Upper lobe of right lung (tissue), 1 donor: Measurements from ENCODE around the gene ZNF765. TPM values are rescaled to one million over a fixed set of nuclear protein-coding genes. Genes with fewer than 3 reads are reported as not detected.
A peak's percentile ranks its signal among the peaks of the same experiment; 100 is the strongest.
"Not testable (repeated sequence)": the region's sequence is repeated elsewhere in the genome, so short reads cannot be mapped to it uniquely, and the experiment has no call there.

ENCODE experiments used
- ATAC-seq: fragments of 200-7000 bp; cut with Tn5 transposase; one replicate; pipeline ENCODE4 v1.9.1; 2020; ENCODE audit warnings: mild to moderate bottlenecking, moderate library complexity
- DNase-seq: peaks from one replicate; pipeline ENCODE4 v3.0.0-alpha.2; 2020
- H3K27ac ChIP-seq: fragments of 200-600 bp; one replicate; pipeline ENCODE4 v1.8.0; 2022
- H3K27me3 ChIP-seq: fragments of 200-600 bp; one replicate; pipeline ENCODE4 v1.8.0; 2022; ENCODE audit warnings: mild to moderate bottlenecking
- H3K36me3 ChIP-seq: fragments of 200-600 bp; one replicate; pipeline ENCODE4 v1.8.0; 2022
- H3K4me1 ChIP-seq: fragments of 200-600 bp; one replicate; pipeline ENCODE4 v1.8.0; 2022
- H3K4me3 ChIP-seq: fragments of 200-600 bp; one replicate; pipeline ENCODE4 v1.8.0; 2022; ENCODE audit warnings: mild to moderate bottlenecking
- H3K9me3 ChIP-seq: fragments of 200-600 bp; one replicate; pipeline ENCODE4 v1.8.0; 2022
- intact Hi-C: fragments of 100-400 bp; cut with DNase I; formaldehyde crosslinking; loops from one replicate; pipeline ENCODE4 v1.11.0; 2022
- total RNA-seq: library from RNA; stranded (reverse); fragmentation: NEBNext Ultra II Directional; extraction: Animal tissue kit (Norgen Biotek cat#: 25700); gene quantifications from one replicate; pipeline ENCODE4 v1.2.1, GENCODE V29; 2021
- TF ChIP-seq, protein P1 (sequence below): fragments of 200-600 bp; IDR thresholded peaks from one replicate; pipeline ENCODE4 v1.8.0; 2022; ENCODE audit warnings: antibody characterized with exemption
- donor health status: DM: no; HTN: yes; CAD: no; lungs with severe emphysema.

Gene ZNF765
- total RNA-seq, 1 donor from 2014 or later, result 12.4 TPM

DNA sequence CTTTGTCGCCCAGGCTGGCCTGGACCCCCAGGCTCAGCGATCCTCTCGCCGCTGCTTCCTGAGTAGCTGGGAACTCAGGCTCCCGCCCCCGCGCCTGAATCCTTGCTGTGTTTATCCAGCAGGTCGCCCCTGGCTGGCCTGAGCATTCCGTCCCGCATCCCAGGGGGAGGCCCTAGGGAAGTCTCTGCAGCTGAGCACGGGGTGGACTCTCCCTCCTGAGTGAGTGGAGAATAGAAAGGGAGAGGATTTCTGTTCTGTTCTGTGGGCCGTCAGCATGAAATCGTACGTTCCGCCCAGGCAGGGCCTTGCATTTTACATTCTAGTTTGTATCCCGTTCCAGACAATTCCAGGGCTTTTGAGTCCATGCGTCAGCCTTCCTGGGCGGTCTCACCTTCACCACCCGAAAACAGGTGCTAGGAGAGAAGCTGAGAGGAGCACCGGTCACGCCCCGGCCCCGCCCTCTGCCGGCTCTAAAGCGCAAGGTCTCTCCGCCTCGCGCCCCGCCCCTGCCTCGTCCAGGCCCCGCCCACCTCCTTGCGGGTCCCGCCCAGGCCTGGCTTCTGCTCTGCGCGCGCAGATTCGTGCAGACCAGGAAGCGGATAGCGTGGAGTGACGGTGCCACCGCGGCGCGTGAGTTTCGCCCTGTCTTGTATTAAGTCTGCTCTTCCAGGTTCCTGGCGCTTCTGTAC lies 36.6 kb downstream of the ZNF765 start, which contains the start of gene ZNF761:
TSS of gene ZNF761 (plus strand) at position 586 of the 689 bp plus-strand sequence. CDS start 15,285 bp downstream, outside the sequence.
- Histone ChIP-seq H3K9me3 (no peaks in the 10 kb centered on the region), H3K27ac (peak within 1 kb of the TSS; percentile 77), H3K36me3 (peaks cover 7% of the 10 kb centered on the region), H3K4me3 (peak within 1 kb of the TSS; percentile 69), H3K27me3 (no peaks in the 10 kb centered on the region), H3K4me1 (peaks cover 7% of the 10 kb centered on the region)
- ATAC-seq, result peak; percentile 100
- peak; percentile 99 for DNase-seq
- TF ChIP-seq, protein P1, sequence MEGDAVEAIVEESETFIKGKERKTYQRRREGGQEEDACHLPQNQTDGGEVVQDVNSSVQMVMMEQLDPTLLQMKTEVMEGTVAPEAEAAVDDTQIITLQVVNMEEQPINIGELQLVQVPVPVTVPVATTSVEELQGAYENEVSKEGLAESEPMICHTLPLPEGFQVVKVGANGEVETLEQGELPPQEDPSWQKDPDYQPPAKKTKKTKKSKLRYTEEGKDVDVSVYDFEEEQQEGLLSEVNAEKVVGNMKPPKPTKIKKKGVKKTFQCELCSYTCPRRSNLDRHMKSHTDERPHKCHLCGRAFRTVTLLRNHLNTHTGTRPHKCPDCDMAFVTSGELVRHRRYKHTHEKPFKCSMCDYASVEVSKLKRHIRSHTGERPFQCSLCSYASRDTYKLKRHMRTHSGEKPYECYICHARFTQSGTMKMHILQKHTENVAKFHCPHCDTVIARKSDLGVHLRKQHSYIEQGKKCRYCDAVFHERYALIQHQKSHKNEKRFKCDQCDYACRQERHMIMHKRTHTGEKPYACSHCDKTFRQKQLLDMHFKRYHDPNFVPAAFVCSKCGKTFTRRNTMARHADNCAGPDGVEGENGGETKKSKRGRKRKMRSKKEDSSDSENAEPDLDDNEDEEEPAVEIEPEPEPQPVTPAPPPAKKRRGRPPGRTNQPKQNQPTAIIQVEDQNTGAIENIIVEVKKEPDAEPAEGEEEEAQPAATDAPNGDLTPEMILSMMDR, result peak; percentile 49
- intact Hi-C loops, result no loop called here

DNA sequence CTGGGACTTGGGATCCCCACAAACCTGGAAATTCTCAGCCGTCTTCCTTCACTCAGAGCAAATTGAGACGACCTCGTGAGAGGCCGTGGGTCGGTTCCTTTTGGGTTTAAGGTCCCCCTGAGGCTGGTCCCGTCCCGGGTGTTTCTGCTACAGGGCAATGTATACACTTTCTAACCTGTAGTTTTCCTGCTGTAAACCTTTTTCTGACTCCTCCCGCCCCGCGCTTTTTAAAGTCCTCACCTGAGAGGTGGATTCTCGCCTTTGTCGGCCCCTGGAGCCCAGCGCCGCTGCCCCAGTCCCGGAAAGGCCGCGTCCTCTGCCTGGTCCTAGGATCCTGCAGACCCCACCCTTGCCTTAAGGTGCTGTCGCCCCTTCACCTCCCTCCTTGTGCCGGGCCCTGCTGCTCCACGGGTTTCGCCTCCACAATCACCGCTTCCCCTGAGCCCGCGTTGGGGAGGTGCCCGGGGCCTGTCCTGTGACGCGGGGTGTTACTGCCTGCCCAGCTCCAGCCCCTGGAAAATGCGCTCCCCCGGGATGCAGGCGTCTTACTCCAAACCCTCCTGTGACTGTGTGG lies 37.2 kb downstream of the ZNF765 start:
- ATAC-seq, result peak; percentile 41
- peak overlapping the region; percentile 77 for H3K27ac ChIP-seq
- H3K36me3 ChIP-seq, result peaks cover 7% of the 10 kb centered on the region
- H3K4me3 ChIP-seq, result peak overlapping the region; percentile 69
- TF ChIP-seq, protein P1, result no peak
- H3K4me1 ChIP-seq, result peaks cover 7% of the 10 kb centered on the region
- intact Hi-C loops, result no loop called here
- H3K9me3 ChIP-seq, result no peaks in the 10 kb centered on the region
- H3K27me3 ChIP-seq, result no peaks in the 10 kb centered on the region
- peak; percentile 75 for DNase-seq

DNA sequence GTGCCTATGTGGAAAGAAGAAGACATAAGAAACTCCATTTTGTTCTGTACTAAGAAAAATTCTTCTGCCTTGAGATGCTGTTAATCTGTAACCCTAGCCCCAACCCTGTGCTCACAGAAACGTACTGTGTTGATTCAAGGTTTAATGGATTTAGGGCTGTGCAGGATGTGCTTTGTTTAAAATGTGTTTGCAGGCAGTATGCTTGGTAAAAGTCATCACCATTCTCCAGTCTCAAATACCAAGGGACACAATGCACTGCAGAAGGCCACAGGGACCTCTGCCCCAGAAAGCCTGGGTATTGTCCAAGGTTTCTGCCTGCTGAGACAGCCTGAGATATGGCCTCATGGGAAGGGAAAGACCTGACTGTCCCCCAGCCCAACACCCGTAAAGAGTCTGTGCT lies 48.9 kb downstream of the ZNF765 start:
- DNase-seq, H3K27ac ChIP-seq, H3K9me3 ChIP-seq, H3K27me3 ChIP-seq, intact Hi-C loops, ATAC-seq, H3K4me3 ChIP-seq, H3K4me1 ChIP-seq: not testable (repeated sequence)
- peaks cover 27% of the 10 kb centered on the region for H3K36me3 ChIP-seq

DNA sequence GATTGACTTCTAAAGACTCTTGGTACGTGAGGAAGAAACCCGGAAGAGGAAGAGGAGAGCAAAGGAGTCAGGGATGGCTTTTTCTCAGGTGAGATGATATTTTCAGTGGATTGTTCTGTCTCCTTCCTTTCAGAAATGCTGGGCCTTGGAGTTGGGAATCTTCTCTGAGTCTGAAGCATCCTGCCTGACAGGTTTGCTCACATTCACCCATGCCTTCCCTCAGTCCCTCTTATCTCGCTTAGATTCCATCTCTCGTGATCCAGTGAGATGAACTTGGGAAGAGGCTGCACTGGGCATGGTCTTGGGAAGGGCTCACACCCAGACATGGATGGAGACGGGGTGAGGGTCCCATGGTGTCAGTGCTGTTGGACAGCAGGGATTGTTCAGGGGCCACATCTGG lies 52.2 kb downstream of the ZNF765 start:
- ATAC-seq, H3K4me3 ChIP-seq, H3K4me1 ChIP-seq, H3K9me3 ChIP-seq, H3K27ac ChIP-seq, H3K27me3 ChIP-seq, intact Hi-C loops, DNase-seq: not testable (repeated sequence)
- peaks cover 49% of the 10 kb centered on the region for H3K36me3 ChIP-seq

DNA sequence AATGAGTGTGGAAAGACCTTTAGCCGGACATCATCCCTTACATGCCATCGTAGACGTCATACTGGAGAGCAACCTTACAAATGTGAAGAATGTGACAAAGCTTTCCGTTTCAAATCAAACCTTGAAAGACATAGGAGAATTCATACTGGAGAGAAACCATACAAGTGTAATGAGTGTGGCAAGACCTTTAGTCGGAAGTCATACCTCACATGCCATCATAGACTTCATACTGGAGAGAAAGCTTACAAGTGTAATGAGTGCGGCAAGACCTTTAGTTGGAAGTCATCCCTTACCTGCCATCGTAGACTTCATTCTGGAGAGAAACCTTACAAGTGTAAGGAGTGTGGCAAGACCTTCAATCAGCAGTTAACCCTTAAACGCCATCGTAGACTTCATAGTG lies 60.9 kb downstream of the ZNF765 start:
- Histone ChIP-seq H3K27me3 (no peaks in the 10 kb centered on the region), H3K27ac (no peak overlapping the region), H3K4me3 (no peak overlapping the region), H3K36me3 (peaks cover 45% of the 10 kb centered on the region), H3K4me1 (no peaks in the 10 kb centered on the region), H3K9me3 (peaks cover 15% of the 10 kb centered on the region)
- DNase-seq (no peak), ATAC-seq (no peak)
- TF ChIP-seq, protein P1, result no peak
- intact Hi-C loops, result no loop called here

DNA sequence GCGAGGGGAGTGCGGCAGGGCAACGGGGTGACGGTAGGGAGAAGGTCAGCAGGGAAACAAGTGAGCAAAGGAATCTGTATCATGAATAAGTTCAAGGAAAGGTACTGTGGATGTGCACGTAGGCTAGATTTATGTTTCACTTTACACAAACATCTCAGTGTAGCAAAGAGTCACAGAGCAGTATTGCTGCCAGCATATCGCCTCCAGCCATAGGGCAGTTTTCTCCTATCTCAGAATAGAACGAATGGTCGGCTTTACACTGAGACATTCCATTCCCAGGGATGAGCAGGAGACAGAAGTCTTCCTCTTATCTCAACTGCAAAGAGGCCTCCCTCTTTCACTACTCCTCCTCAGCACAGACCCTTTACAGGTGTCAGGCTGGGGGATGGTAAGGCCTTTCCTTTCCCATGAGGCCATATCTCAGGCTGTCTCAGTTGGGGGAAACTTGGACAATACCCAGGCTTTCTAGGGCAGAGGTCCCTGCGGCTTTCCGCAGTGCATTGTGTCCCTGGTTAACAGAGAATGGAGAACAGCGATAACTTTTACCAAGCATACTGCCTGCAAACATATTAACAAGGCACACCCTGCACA lies 65.3 kb downstream of the ZNF765 start:
- H3K4me3 ChIP-seq, H3K4me1 ChIP-seq, H3K27me3 ChIP-seq, ATAC-seq, intact Hi-C loops, H3K36me3 ChIP-seq, H3K27ac ChIP-seq, DNase-seq: not testable (repeated sequence)
- H3K9me3 ChIP-seq, result peaks cover 12% of the 10 kb centered on the region

DNA sequence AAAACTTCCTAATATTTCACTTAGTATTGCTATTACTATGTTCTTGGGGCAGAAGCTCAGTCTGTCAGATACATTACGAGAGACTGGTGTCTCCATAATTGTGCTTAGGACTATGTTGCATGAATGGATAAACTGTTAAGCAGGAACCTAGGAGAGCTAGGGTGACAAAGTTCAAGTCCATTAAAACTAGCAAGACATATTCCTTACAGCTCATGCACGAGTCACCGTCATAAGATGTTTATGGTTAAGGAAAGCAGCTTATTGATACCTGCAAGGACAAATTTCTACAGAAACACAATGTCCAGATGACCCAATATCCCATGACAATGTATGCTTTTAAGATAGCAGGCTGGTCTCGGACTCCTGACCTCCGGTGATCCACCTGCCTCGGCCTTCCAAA lies 66.9 kb downstream of the ZNF765 start:
- TF ChIP-seq, protein P1, result no peak
- ATAC-seq (no peak), DNase-seq (no peak)
- Histone ChIP-seq H3K4me1 (peaks cover 3% of the 10 kb centered on the region), H3K27me3 (no peaks in the 10 kb centered on the region), H3K9me3 (no peaks in the 10 kb centered on the region), H3K4me3 (no peak overlapping the region), H3K27ac (no peak overlapping the region), H3K36me3 (no peaks in the 10 kb centered on the region)
- intact Hi-C loops, result no loop called here
